ENCODE data around the gene OR10A2.
"Not testable (repeated sequence)": the region's sequence is repeated elsewhere in the genome, so short reads cannot be mapped to it uniquely, and the experiment has no call there.

Gene OR10A2

GRCh38 chr11:6882751-6883150 lies 19.9 kb downstream of the OR10A2 start:
- no peaks in the 10 kb centered on the region for H3K27me3 ChIP-seq (ENCODE audit: insufficient read depth, low read length)
- H4K20me1 ChIP-seq (ENCODE audit: insufficient read depth, low read length): no peaks in the 10 kb centered on the region
- TF ChIP-seq, protein P1, sequence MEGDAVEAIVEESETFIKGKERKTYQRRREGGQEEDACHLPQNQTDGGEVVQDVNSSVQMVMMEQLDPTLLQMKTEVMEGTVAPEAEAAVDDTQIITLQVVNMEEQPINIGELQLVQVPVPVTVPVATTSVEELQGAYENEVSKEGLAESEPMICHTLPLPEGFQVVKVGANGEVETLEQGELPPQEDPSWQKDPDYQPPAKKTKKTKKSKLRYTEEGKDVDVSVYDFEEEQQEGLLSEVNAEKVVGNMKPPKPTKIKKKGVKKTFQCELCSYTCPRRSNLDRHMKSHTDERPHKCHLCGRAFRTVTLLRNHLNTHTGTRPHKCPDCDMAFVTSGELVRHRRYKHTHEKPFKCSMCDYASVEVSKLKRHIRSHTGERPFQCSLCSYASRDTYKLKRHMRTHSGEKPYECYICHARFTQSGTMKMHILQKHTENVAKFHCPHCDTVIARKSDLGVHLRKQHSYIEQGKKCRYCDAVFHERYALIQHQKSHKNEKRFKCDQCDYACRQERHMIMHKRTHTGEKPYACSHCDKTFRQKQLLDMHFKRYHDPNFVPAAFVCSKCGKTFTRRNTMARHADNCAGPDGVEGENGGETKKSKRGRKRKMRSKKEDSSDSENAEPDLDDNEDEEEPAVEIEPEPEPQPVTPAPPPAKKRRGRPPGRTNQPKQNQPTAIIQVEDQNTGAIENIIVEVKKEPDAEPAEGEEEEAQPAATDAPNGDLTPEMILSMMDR (IDR thresholded peaks at IDR 0.05; ENCODE audit: low read length): no peak
- no peak for TF ChIP-seq EZH2 (IDR thresholded peaks at IDR 0.05; ENCODE audit: borderline replicate concordance, low read length)
- no peak overlapping the region for H3K4me2 ChIP-seq (ENCODE audit: low read length)
- H2AFZ ChIP-seq (ENCODE audit: low read length): no peak overlapping the region
- no peaks in the 10 kb centered on the region for H3K4me1 ChIP-seq (ENCODE audit: insufficient read depth, low read length, severe bottlenecking)
- H3K9me2 ChIP-seq (ENCODE audit: low read depth, low read length): no peaks in the 10 kb centered on the region
- H3K79me2 ChIP-seq (ENCODE audit: insufficient read depth, low read length): no peaks in the 10 kb centered on the region
- no peak overlapping the region for H3K4me3 ChIP-seq (ENCODE audit: low read depth, low read length, poor library complexity, severe bottlenecking)
- no peak overlapping the region for H3K27ac ChIP-seq (ENCODE audit: low read depth, low read length, poor library complexity, severe bottlenecking)
- no peaks in the 10 kb centered on the region for H3K36me3 ChIP-seq (ENCODE audit: insufficient read depth, low read length)
- H3K9me3 ChIP-seq (ENCODE audit: low read length): no peaks in the 10 kb centered on the region
- H3K9ac ChIP-seq (ENCODE audit: low read length): no peak overlapping the region
- no peaks in the 10 kb centered on the region for H3F3A ChIP-seq (ENCODE audit: insufficient read depth, low read length)

- H3K27me3 ChIP-seq (ENCODE audit: insufficient read depth, low read length); H3K27ac ChIP-seq (ENCODE audit: low read depth, low read length, poor library complexity, severe bottlenecking); H3K9ac ChIP-seq (ENCODE audit: low read length); H3K9me3 ChIP-seq (ENCODE audit: low read length); H4K20me1 ChIP-seq (ENCODE audit: insufficient read depth, low read length); H3K4me2 ChIP-seq (ENCODE audit: low read length); H3F3A ChIP-seq (ENCODE audit: insufficient read depth, low read length); H3K79me2 ChIP-seq (ENCODE audit: insufficient read depth, low read length); H3K4me1 ChIP-seq (ENCODE audit: insufficient read depth, low read length, severe bottlenecking); H2AFZ ChIP-seq (ENCODE audit: low read length); H3K4me3 ChIP-seq (ENCODE audit: low read depth, low read length, poor library complexity, severe bottlenecking); H3K9me2 ChIP-seq (ENCODE audit: low read depth, low read length); H3K36me3 ChIP-seq (ENCODE audit: insufficient read depth, low read length): not testable (repeated sequence)
These were observed 24.9 kb downstream of the OR10A2 start for GRCh38 chr11:6887711-6888110.

GRCh38 chr11:6888830-6889229 lies 26.0 kb downstream of the OR10A2 start:
- no peaks in the 10 kb centered on the region for H3K9me2 ChIP-seq (ENCODE audit: low read depth, low read length)
- no peak for TF ChIP-seq EZH2 (IDR thresholded peaks at IDR 0.05; ENCODE audit: borderline replicate concordance, low read length)
- TF ChIP-seq, protein P1 (IDR thresholded peaks at IDR 0.05; ENCODE audit: low read length): no peak
- no peak overlapping the region for H3K4me2 ChIP-seq (ENCODE audit: low read length)
- no peaks in the 10 kb centered on the region for H3K27me3 ChIP-seq (ENCODE audit: insufficient read depth, low read length)
- no peak overlapping the region for H2AFZ ChIP-seq (ENCODE audit: low read length)
- H3K9ac ChIP-seq (ENCODE audit: low read length): no peak overlapping the region
- H3K4me1 ChIP-seq (ENCODE audit: insufficient read depth, low read length, severe bottlenecking): no peaks in the 10 kb centered on the region
- H3F3A ChIP-seq (ENCODE audit: insufficient read depth, low read length): no peaks in the 10 kb centered on the region
- no peaks in the 10 kb centered on the region for H4K20me1 ChIP-seq (ENCODE audit: insufficient read depth, low read length)
- H3K9me3 ChIP-seq (ENCODE audit: low read length): no peaks in the 10 kb centered on the region
- no peak overlapping the region for H3K27ac ChIP-seq (ENCODE audit: low read depth, low read length, poor library complexity, severe bottlenecking)
- no peaks in the 10 kb centered on the region for H3K79me2 ChIP-seq (ENCODE audit: insufficient read depth, low read length)
- no peaks in the 10 kb centered on the region for H3K36me3 ChIP-seq (ENCODE audit: insufficient read depth, low read length)
- H3K4me3 ChIP-seq (ENCODE audit: low read depth, low read length, poor library complexity, severe bottlenecking): no peak overlapping the region

GRCh38 chr11:6889835-6890234 lies 27.0 kb downstream of the OR10A2 start:
- H3K27ac ChIP-seq (ENCODE audit: low read depth, low read length, poor library complexity, severe bottlenecking): no peak overlapping the region
- no peaks in the 10 kb centered on the region for H4K20me1 ChIP-seq (ENCODE audit: insufficient read depth, low read length)
- H3K4me3 ChIP-seq (ENCODE audit: low read depth, low read length, poor library complexity, severe bottlenecking): no peak overlapping the region
- no peaks in the 10 kb centered on the region for H3K36me3 ChIP-seq (ENCODE audit: insufficient read depth, low read length)
- no peaks in the 10 kb centered on the region for H3K9me3 ChIP-seq (ENCODE audit: low read length)
- H3K27me3 ChIP-seq (ENCODE audit: insufficient read depth, low read length): no peaks in the 10 kb centered on the region
- no peak for TF ChIP-seq EZH2 (IDR thresholded peaks at IDR 0.05; ENCODE audit: borderline replicate concordance, low read length)
- TF ChIP-seq, protein P1 (IDR thresholded peaks at IDR 0.05; ENCODE audit: low read length): no peak
- H3F3A ChIP-seq (ENCODE audit: insufficient read depth, low read length): no peaks in the 10 kb centered on the region
- no peak overlapping the region for H3K4me2 ChIP-seq (ENCODE audit: low read length)
- no peaks in the 10 kb centered on the region for H3K79me2 ChIP-seq (ENCODE audit: insufficient read depth, low read length)
- H2AFZ ChIP-seq (ENCODE audit: low read length): no peak overlapping the region
- H3K9ac ChIP-seq (ENCODE audit: low read length): no peak overlapping the region
- H3K9me2 ChIP-seq (ENCODE audit: low read depth, low read length): no peaks in the 10 kb centered on the region
- H3K4me1 ChIP-seq (ENCODE audit: insufficient read depth, low read length, severe bottlenecking): no peaks in the 10 kb centered on the region

All from OCI-LY1 (cell line).